NCI-H2081 treated with DMSO at 0.1 percent for 48 hours (cell line): ENCODE data around the gene RASSF5.
"Not testable (repeated sequence)": the region's sequence is repeated elsewhere in the genome, so short reads cannot be mapped to it uniquely, and the experiment has no call there.

ENCODE experiments used
- DNase-seq: peaks from one replicate; lab custom pipeline; 2025; lab: John Stamatoyannopoulos, UW

The RASSF5 gene

GRCh38 chr1:206587904-206588303 lies 80.6 kb downstream of the RASSF5 start:
- DNase-seq: no peak

DNA sequence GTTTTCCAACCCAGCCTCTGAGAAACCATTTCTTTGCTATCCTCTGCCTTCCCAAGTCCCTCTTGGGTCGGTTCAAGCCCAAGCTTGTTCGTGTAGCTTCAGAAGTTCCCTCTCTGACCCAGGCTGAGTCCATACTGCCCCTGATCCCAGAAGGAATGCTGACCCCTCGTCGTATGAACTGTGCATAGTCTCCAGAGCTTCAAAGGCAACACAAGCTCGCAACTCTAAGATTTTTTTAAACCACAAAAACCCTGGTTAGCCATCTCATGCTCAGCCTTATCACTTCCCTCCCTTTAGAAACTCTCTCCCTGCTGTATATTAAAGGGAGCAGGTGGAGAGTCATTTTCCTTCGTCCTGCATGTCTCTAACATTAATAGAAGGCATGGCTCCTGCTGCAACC lies 81.2 kb downstream of the RASSF5 start:
- DNase-seq: no peak

GRCh38 chr1:206589206-206589605 lies 81.9 kb downstream of the RASSF5 start:
- DNase-seq: no peak

GRCh38 chr1:206590025-206590758 lies 82.9 kb downstream of the RASSF5 start:
- DNase-seq: no peak

DNA sequence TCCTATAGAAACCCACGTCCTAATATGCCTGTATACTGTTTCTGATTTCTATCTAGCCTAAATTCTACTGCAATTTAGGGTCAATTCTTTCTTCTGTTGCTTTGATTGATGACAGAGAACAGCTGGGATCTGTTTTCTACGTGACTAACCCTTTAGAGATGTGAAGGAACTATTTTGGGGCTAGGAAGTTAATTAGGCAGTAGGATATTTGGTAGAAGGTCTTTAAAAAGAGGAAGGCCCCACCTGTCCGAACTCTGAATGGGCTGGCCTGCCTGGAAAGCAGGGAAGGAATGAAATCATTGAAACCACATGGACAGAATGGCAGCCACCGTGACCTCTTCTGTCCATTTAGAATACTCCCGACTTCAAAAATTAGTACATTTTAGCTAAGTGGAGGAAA lies 83.9 kb downstream of the RASSF5 start:
- no peak for DNase-seq

- DNase-seq: no peak
These were observed 84.4 kb downstream of the RASSF5 start for GRCh38 chr1:206591696-206592095.

GRCh38 chr1:206593351-206593925 lies 86.1 kb downstream of the RASSF5 start:
- no peak for DNase-seq

GRCh38 chr1:206595581-206596318 lies 88.4 kb downstream of the RASSF5 start:
- no peak for DNase-seq

DNA sequence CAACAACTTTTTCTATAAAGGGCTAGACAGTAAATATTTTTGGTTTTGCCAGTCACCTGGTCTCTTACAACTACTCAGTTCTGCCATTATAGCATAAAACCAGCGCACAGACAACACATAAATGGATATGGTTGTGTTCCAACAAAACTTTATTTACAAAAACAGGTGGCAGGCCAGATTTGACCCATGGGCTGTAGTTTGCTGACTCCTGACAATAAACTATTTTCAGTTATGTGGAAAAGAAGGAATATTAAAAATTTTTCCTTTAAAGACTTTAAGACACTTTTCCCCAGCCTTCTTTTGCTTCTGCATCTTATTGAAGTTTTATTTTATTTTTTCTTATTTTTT lies 89.0 kb downstream of the RASSF5 start:
- DNase-seq: no peak

- DNase-seq: no peak
These were observed 93.2 kb downstream of the RASSF5 start for GRCh38 chr1:206600527-206600926.

DNA sequence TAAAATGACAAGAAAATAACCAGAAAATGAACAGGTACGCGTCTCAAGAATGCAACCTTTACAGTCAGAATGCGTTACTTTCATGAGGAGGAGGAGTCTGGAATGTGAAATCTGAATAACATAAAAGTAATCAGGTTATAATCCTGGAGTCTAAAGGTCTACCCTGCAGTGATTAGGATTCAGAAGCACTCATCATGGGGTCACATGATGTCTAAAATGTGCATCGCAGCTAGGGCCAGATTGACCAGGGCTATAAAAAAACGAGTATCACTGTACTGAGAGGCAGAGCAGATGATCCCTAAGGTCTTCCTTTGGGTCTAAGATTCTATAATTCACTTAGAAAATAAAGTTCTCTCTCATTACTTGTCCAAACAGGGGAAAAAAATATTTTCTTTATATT lies 97.5 kb downstream of the RASSF5 start:
- DNase-seq: no peak

GRCh38 chr1:206606867-206607266 lies 99.5 kb downstream of the RASSF5 start:
- no peak for DNase-seq

- DNase-seq: no peak
These were observed 100.9 kb downstream of the RASSF5 start for GRCh38 chr1:206608108-206608698.

GRCh38 chr1:206609229-206609991 lies 102.1 kb downstream of the RASSF5 start:
- no peak for DNase-seq

GRCh38 chr1:206612129-206612876 lies 105.0 kb downstream of the RASSF5 start, which contains the start of gene EIF2D:
Gene EIF2D, minus strand, starts transcription at chr1:206612465. Its CDS starts 123 bp downstream, at chr1:206612342.
- DNase-seq: peak; percentile 76

DNA sequence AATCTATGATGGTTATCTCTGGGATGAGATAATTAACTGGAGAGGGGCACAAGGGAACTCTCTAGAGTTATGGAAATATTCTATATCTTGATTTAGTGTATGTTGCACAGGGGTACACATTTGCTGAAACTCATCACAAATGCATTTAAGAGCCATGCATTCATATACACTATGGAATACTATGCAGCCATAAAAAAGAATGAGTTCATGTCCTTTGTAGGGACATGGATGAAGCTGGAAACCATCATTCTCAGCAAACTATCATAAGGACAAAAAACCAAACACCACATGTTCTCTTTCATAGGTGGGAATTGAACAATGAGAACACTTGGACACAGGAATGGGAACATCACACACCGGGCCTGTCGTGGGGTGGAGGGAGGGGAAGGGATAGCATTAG lies 119.1 kb downstream of the RASSF5 start:
- DNase-seq: not testable (repeated sequence)

DNA sequence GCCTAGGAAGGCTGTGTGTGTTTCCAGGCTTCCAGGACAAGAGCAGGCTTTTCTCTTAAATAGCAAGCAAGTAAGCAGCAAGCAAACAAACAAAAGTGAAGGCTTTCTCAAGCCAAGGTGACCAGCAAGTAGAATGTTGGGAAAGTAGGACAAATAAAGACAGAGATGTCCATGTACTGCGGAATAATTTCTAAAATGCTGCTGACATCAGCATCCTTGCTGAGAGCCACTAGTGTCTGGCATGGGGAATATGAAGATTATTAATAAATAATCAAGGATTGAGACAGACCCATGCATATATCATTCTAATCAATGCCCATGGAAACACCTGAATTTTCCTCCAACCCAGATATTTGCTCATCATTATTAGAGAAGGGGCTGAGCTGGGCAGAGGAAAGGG lies 121.6 kb downstream of the RASSF5 start:
- DNase-seq: no peak

- peak; percentile 68 for DNase-seq
These were observed 123.8 kb downstream of the RASSF5 start for GRCh38 chr1:206631085-206631509.

DNA sequence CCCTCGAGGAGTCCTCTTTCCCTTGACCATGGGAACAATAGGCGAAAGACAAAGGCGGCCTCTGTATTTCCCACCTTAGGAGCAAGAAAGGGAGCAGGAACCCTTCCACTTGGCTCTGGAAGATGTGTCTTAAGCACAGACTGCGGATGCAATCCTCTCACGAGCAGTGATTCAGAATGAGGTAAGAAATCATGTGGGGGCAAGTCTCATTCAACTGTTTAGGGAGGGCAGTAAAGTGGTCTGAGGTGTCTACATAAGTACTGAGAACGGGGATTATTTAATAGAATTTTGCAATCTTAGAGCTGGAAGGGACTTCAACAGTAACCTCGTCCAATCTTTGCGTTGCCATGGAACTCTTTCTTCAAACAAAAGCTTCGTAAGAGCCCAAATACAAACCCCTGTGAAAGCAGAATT lies 126.4 kb downstream of the RASSF5 start:
- no peak for DNase-seq

GRCh38 chr1:206634365-206635079 lies 127.2 kb downstream of the RASSF5 start:
- no peak for DNase-seq
